ENCODE data around the gene RBM15. TPM values are rescaled to one million over a fixed set of nuclear protein-coding genes. Genes with fewer than 3 reads are reported as not detected.

RBM15 gene
- total RNA-seq, 1 donor from 2014 or later, result 41.4 TPM

DNA sequence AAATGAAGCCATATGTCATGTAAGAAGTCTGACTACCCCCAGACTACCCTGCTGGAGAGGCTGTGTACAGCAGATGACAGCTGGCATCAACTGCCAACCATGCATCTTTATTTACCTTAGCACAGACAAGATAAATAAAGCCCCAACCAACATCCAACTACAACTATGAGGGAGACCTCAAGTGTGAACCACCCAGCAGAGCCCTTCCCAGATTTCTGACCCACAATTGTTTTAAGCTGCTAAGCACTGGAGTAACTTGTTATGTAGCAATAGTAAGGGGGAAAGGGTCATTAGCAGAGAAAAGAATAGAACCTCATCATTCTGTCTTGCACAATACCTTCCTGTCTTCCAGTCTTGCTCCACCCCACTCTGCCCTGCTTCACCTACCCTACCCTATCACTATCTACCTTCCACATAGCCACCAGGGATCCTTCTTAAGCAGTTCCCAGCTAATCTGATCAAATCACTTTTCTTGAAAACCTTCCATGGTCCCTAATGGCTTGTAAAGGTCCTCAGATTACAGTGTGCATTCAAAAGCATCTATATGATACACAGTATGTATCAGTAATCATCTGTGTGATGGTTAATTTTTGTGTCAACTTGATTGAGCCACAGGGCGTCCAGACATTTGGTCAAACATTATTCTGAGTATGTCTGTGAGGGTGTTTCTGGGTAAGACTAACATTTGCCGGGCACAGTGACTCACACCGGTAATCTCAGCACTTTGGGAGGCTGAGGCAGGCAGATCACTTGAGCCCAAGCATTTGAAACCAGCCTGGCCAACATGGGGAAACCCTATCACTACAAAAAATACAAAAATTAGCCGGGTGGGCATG is 19.6 kb upstream of the RBM15 start:
- no peak for DNase-seq (ENCODE audit: low read depth, low spot score)

DNA sequence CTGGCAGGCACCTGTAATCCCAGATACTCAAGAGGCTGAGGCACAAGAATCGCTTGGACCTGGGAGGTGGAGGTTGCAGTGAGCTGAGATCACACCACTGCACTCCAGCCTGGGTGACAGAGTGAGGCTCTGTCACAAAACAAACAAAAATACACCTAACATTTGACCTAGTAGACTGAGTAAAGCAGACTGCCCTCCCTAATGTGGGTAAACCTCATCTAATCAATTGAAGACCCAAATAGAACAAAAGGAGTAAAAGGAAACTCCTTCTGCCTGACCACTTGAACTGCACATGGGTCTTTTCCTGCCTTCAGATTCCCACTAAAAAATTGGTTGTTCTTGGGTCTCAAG is 19.0 kb upstream of the RBM15 start:
- DNase-seq (ENCODE audit: low read depth, low spot score), result no peak

- DNase-seq (ENCODE audit: low read depth, low spot score), result no peak
Measured at GRCh38 chr1:110321045-110321444, 18.1 kb upstream of the RBM15 start.

DNA sequence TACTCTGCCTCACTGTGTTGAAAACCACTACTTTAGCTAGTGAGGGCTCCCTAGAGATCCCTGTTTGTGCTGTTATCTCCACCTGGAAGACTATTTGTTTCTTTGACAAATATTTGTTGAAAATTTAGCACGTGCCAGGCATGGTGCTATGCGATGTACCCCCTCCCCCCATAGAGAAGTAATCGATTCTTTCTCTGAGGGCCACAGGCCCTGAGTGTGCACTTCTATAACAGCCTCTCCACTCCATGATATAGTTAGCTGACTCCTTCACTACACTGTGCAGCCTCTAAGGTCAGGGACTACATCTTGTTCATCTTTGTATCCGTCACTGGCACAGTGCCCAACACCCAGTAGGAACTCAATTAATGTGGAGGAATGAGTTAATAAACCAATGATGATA is 17.3 kb upstream of the RBM15 start:
- DNase-seq (ENCODE audit: low read depth, low spot score), result no peak

DNA sequence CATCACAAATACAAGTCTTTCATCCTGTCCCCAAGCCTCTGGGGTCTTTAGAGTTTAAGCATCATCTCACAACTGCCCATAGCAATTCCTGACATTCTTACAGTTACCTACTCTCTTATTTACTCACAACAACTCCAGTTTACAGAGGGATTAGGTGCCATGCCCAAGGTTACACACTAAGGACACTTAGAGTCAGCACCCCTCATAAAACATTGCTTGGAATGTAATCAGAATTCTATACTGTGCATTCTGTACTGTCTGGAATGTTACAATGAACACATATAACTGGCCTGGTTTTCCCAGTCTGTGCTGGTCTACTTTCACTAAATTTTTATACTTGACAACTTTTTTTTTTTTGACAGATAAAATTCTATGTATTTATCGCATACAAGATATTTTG is 14.5 kb upstream of the RBM15 start:
- DNase-seq (ENCODE audit: low read depth, low spot score), result no peak

DNA sequence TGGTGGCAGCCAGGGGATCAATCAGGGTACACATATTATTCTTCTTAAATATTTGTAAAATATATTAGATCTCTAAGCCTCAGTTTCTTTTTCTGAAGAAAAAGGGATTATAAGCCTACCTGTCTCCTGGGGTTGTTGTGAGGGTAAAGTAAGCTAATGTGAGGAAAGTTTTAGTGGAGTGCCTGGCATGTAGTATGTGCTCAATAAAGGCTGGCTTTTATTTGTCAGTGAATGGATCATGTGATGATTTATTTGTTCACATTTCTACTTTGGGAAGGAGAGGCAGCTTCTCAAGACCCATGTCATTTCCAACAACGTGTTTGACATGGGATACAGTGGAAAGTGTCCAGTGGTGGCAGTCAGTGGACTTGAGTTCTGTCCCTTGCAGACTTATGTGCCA is 12.4 kb upstream of the RBM15 start:
- no peak for DNase-seq (ENCODE audit: low read depth, low spot score)

- DNase-seq (ENCODE audit: low read depth, low spot score), result no peak
Measured at GRCh38 chr1:110328274-110328673, 10.9 kb upstream of the RBM15 start.

- no peak for DNase-seq (ENCODE audit: low read depth, low spot score)
Measured at GRCh38 chr1:110328700-110329099, 10.5 kb upstream of the RBM15 start.

DNA sequence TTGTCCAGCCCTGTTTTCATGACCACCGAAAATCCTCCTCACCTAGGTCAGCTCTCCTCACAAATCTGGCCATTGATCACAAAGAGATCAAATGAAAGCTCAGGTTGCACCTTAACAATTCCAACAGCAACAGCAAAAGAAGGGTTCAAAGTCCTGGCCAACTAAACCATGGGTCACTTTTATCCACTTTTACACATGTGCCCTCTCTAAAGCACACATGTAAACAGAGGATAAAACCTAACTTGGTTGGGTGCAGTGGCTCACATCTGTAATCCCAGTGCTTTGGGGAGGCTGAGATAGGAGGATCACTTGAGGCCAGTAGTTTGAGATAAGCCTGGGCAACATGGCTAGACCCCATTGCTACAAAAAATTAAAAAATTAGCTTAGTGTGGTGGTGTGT is 3.9 kb upstream of the RBM15 start:
- DNase-seq (ENCODE audit: low read depth, low spot score), result no peak

- DNase-seq (ENCODE audit: low read depth, low spot score), result no peak
Measured at GRCh38 chr1:110336300-110337039, 2.7 kb upstream of the RBM15 start.

DNA sequence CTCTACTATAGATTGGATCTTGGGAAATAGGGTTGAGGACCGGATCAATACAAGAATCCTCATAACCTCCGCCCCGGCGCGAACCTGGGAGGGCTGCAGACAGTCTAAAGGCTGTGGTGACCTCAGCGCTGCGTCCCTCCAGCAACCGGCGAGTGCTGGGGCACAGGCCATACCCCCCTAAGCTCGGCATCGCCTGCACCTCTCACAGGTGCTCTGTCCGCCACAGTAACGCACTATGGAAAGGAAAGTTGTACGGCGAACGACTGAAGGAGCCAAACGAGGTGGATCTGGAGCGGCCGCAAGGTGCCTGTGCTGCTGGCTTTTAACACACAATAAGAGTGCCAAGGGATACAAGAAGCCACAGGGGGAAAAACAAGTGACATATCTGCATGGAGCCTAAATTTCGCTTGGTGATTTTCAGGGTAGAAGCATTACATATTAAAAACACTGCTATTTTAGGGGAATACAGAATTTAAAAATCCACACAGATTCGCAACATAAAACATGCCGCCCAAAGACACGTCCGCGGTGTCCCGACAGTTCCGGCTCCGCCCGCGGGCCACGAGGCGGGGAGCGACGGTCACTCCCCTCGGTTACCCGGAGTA is 1.4 kb upstream of the RBM15 start:
- DNase-seq (ENCODE audit: low read depth, low spot score), result no peak

GRCh38 chr1:110338309-110338885 is 780 bp upstream of the RBM15 start:
- DNase-seq (ENCODE audit: low read depth, low spot score), result peak; percentile 44

DNA sequence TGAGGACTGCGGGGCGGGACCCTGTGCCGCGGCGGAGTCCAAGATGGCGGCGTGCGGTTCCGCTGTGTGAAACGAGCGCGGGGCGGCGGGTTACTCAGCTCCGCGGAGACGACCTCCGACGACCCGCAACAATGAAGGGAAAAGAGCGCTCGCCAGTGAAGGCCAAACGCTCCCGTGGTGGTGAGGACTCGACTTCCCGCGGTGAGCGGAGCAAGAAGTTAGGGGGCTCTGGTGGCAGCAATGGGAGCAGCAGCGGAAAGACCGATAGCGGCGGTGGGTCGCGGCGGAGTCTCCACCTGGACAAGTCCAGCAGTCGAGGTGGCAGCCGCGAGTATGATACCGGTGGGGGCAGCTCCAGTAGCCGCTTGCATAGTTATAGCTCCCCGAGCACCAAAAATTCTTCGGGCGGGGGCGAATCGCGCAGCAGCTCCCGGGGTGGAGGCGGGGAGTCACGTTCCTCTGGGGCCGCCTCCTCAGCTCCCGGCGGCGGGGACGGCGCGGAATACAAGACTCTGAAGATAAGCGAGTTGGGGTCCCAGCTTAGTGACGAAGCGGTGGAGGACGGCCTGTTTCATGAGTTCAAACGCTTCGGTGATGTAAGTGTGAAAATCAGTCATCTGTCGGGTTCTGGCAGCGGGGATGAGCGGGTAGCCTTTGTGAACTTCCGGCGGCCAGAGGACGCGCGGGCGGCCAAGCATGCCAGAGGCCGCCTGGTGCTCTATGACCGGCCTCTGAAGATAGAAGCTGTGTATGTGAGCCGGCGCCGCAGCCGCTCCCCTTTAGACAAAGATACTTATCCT is 430 bp downstream of the RBM15 start:
- no peak for DNase-seq (ENCODE audit: low read depth, low spot score)

GRCh38 chr1:110340207-110340468 is 961 bp downstream of the RBM15 start:
- DNase-seq (ENCODE audit: low read depth, low spot score), result no peak

DNA sequence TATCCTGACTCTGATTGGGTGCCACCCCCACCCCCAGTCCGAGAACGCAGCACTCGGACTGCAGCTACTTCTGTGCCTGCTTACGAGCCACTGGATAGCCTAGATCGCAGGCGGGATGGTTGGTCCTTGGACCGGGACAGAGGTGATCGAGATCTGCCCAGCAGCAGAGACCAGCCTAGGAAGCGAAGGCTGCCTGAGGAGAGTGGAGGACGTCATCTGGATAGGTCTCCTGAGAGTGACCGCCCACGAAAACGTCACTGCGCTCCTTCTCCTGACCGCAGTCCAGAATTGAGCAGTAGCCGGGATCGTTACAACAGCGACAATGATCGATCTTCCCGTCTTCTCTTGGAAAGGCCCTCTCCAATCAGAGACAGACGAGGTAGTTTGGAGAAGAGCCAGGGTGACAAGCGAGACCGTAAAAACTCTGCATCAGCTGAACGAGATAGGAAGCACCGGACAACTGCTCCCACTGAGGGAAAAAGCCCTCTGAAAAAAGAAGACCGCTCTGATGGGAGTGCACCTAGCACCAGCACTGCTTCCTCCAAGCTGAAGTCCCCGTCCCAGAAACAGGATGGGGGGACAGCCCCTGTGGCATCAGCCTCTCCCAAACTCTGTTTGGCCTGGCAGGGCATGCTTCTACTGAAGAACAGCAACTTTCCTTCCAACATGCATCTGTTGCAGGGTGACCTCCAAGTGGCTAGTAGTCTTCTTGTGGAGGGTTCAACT is 2.1 kb downstream of the RBM15 start:
- DNase-seq (ENCODE audit: low read depth, low spot score), result no peak

- no peak for DNase-seq (ENCODE audit: low read depth, low spot score)
Measured at GRCh38 chr1:110341872-110342331, 2.7 kb downstream of the RBM15 start.

- DNase-seq (ENCODE audit: low read depth, low spot score), result no peak
Measured at GRCh38 chr1:110343249-110343648, 4.1 kb downstream of the RBM15 start.

GRCh38 chr1:110344152-110344551 is 5.0 kb downstream of the RBM15 start:
- DNase-seq (ENCODE audit: low read depth, low spot score), result no peak

DNA sequence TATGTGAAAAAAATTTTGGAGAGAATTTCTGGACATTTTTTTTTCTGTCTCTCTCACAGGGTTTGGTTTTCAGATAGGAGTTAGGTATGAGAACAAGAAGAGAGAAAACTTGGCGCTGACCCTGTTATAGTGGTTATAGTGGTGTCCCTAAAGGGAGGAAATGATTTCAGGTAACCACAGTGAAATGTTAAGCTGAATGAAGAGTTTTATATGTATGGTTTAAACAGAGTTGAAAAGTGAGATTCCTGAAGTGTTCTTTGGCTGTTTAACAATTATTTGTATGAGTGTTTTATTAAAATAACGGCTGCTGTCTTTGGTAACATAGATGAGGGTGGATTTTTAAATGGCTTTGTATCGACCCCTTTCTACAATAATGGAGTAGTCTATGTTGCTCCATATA is 6.3 kb downstream of the RBM15 start:
- DNase-seq (ENCODE audit: low read depth, low spot score), result no peak

DNA sequence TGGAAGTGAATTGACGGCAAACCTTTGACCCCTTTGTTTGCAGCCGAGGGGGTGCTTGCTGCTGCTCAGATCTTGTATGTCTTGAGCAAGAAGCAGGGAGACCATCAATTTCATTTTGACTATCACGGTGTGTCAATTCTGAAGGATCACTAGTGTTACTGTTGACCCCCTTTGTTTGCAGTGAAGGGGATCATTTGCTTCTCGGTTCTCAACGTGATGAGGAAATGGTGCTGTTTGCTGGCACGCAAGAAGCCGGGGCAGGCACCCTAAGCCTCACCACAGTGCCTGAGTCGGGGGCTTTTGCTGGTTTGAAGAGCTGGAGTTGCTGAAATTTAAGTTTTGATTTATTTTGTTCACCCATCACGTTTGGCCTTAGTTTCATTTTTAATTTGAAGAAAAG is 7.5 kb downstream of the RBM15 start:
- no peak for DNase-seq (ENCODE audit: low read depth, low spot score)

Measured in pulmonary artery endothelial cell (primary cell).